Measurements from ENCODE around the gene MCC.
"Not testable (repeated sequence)": the region's sequence is repeated elsewhere in the genome, so short reads cannot be mapped to it uniquely, and the experiment has no call there.

Gene MCC

DNA sequence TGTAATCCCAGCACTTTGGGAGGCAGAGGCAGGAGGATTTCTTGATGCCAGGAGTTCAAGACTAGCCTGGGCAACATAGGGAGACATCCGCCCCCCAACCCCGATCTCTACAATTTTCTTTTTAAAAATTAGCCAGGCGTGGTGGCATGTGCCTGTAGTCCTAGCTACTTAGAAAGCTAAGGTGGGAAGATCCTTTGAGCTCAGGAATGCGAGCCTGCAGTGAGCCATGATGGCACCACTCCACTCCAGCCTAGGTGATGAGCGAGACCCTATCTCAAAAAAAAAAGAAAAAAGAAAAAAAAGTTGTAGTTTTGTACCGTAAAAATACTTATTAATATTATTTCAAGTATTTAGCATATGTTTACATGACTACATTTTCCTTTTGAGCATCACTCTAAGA lies 82.7 kb downstream of the MCC start:
- DNase-seq: no peak

DNA sequence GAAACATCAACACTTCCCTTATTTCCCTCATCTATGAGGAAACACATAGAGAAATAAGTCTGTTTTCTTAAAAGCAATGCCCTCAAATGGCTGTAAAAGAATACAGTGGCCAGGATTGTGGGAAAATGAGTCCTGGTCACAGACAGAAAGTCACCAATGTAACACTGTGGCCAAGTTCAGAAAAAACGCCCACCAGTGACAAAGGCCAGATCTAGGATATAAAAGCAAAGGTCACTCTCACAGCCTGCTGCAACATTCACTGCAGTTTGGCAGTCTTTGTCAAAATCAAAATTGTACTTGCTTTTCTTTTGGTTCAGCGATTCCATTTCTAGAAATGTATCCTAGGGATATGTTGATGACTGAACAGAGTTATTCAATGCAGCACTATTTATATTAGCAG lies 84.0 kb downstream of the MCC start:
- no peak for DNase-seq

DNA sequence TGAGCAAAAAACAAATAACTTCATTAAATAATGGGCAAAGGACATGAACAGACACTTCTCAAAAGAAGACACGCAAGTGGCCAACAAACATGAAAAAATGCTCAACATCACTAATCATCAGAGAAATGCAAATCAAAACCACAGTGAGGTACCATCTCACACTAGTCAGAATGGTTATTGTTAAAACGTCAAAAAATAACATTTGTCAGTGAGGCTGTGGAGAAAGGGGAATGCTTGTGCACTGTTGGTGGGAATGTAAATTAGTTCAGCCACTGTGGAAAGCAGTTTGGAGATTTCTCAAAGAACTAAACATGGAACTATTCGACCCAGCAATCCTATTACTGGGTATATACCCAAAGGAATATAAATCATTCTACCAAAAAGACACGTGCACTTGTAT lies 90.3 kb downstream of the MCC start:
- DNase-seq: not testable (repeated sequence)

DNA sequence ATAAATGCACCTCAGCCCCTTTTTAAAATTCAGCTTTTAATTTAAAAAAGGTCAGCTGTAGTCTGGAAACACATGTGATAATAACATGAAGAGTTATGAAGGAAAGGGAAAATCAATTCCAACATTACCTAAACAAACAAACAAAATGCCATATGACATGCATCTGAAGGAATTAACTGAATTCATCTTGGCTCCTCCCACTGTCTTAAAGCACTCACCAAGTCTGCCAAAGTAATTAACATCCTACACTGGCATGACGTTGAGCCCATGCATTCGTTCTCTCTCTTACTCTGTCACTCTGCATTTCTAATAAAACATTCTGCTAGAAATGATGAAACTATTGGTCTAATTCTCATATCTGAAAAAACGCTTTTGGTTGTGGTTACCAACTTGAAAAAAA lies 91.2 kb downstream of the MCC start:
- DNase-seq: no peak

DNA sequence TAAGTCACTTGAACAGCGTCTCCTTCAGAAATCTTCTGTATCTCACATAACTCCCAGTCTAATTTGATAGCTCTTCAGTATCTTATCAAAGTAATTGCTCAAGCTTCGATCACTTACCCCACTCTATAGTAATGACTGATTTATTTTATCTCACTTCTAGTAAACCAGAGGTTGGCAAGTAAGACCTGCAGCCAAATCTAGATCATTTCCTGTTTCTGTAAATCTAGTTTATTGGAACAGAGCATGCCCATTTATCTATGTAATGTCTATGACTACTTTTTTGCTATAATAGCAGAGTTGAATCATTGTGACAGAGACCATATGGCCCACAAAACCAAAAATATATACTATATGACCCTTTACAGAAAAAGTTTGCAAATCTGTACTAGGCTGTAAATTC lies 93.6 kb downstream of the MCC start:
- DNase-seq: no peak

DNA sequence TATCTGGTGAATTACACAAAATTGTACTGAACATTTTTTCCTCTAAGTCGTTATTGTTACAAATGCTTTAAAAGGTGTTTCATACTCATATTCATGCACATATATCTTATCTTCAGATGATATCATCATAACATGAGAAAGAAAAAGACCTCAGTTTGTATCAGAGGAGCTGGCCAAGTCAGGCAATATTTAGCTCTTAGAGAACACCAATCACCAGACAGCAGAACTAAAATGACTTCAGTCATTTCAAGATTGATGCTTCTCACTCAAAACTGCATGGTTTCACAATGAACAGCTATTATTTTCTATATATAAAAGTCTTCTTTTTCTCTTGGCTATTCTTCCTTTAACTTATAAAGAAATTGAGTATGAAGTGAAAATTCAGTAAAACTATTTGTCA lies 98.0 kb downstream of the MCC start:
- no peak for DNase-seq

DNA sequence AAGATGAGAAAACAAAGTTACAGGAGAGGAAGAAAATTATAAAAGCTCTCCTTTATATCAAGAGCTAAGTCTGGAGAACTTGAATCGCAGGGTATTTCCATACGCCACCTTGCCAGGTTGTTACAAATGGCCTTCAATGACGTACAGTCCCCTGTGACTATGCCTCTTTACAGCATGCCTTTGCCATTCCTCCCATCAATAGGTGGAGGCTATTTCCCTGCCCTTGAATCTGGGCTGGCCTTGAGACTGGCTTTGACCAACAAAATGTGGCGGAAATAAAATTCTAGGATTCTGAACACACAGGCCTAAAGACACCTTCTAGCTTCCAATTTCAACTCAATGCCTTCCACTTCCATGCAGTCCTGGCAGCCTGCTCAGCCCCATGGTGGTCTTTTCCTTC lies 99.1 kb downstream of the MCC start:
- DNase-seq: no peak

DNA sequence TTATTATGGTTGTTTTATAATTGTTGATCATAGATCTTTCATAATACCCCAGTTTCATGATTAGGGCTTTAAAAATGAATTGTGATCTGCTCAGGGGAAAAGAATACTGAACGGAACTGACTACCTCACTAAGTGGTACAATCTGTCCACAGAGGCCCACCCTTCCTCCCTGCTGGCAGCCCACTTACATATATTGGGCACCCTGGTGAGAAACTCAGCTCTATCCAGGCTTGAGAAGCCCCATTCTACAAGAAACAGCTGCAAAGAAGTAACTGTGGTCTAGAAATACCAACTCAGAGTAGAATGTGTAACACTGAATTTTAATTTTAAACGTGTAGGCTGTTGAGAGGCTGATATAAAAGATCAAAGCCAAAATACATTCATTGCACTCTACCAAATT lies 100.4 kb downstream of the MCC start:
- DNase-seq: no peak

DNA sequence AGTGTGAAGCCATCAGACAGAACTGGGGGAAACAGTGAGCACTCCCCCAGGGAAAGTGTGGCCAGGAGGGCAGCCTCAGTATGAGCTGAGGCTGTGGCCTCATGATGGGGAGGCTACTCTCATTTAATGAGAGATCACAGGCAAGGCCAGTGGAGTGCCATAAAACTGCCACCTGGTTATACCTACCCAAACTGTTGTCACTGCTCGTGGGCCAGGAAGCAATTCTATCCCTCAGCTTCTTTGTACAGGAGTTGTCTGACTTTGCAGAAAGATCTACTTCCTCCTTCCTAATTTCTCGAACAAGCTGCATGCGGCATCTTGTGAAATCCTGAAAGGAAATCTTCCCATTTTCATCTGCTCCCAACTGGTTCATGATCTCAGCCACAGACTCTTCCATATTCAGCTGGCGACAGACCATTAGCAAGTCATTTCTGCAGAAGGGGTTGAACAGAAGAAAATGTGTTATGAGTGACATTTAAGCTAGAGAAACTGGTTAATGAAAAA lies 103.4 kb downstream of the MCC start:
- no peak for DNase-seq

DNA sequence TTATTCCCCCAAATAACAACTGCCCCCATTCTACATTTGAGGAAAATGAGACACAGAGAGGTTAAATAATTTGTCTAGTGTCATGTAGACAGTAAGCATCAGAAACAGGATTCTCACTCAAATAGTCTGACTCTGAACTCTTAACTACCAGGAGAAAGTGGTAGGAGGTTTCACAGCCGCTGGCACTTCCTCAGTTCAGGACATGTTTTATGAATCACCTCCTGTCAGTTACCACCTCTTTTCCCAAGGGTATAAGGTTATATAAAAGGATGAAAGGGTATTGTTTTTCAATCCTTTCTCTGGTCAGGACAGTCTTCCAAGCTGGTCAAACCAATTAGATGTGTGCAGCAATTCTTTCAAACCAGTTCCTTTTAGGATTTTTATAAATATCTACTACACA lies 105.5 kb downstream of the MCC start:
- DNase-seq: no peak

DNA sequence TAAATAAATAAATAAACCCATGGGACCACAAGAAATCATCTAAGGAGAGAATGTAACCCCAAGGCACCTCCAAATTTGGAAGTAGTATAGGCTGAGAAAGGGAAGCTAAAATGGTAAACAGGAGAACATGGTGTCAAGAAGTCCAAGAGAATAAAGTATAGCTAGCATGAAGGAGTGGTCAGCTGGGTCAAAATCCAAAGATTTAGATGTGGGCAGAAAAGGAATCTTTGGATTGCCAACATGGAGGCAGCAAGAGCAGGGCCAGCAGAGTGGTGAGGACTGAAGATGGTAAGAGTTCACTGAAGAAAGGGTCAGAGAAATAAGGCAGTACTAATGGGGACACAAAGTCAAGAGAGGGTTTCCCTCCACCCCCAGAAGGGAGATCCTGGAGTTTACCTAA lies 106.5 kb downstream of the MCC start:
- DNase-seq: no peak

DNA sequence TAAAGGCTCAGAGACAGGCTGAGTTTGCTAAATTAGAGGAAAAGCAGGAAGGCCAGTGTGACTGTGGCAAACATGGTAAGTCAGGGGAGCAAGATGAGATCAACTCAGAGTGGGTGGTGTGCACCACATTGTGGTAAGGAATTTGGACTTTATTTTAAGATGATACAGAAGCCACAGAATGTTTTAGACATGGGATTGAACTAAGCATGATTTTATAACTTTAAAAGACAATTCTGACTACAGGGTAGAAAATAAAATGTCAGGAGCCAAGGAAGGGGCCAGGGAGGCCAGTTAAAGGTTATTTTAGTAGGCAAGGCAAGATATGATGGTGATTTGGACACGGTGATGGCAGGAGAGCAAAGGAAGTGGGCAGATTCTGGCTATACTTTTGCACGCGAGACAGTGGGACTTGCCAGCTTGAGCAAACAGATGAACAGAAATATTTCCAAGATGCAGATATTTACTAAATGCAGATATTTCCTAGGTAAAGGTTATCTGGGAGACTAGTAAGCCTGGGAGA lies 107.4 kb downstream of the MCC start:
- DNase-seq: no peak

DNA sequence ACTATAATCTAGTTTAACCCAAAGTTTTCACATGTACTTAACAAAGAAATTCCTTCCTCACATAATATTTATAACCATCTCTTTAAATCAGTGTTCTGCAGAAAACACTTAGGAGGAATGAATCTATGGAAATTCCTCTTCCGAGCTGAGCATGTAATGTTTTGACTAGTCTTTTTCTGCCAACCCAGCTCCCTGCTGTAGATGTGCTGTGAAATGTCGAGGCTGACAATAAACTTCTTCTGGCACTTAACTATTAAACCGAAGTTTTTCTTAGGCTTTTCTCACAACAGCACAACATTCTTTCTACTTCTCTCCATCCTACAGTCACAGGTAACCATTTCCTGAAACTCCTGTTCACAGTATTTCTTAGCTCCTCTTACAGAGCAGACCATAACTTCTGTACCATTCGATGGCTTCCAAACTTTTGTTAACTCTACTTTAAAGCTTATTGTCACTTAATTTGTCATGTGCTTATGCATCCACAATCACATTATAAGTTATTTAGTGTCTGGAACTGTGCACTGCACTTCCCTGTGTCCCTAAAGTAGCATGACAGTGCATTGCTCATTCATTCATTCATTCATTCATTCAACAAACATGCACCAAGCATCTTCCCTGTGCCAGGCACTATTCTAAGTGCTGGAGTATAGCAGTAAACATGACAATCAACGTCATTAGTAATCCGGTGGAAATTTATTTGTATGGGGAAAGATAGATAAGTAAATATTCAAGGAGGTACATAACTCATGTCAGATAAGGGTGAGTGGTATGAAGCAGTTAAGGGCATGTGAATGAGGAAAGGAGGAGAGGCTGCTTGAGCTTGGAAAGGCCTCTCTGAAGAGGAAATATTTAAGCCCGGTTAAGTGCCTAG lies 108.1 kb downstream of the MCC start:
- no peak for DNase-seq

DNA sequence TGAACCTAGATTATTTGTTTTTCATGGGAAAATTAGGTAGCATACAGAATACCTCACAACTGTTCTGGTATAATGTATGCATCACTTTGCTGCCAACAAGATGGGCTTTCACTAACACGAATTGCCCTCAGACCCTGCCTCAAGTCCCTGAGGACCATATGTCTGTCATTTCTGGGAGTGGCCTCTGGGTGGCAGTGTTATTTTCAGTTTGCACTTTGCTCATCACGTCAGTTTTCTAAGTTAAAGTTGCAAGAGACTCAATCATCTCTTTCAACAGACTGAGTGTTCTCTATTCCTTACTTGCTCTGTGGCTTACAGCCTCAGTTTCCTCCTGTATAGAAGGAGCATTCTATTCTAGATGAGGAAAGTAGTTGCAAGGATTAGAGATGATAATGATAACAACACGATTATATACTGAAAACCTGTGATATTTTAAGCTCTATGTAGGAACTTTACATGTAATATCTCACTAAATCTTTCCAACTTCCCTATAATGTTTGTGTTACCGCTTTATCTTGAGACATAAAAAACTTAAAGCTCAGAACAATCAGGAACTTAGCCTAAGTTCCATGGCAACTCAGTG lies 109.2 kb downstream of the MCC start:
- DNase-seq: no peak

DNA sequence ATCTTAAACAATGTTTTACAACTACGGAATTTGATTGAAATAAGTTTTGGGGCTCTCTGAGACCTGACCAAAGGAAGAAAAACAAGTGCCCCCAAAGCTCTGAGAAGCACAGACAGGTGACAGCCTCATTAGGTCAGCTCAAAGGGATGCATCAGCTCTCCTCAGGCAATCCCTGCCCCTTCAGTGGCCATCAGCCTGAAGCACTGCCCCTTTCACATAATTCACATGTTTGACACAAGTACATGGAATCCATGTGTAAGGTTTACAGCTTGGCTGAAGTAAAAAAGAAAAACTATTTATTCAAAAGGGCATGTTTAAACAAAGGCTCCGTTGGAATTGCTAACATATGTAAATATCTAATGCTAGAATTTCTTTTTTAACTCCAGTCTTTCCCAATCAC lies 109.7 kb downstream of the MCC start:
- DNase-seq: no peak

DNA sequence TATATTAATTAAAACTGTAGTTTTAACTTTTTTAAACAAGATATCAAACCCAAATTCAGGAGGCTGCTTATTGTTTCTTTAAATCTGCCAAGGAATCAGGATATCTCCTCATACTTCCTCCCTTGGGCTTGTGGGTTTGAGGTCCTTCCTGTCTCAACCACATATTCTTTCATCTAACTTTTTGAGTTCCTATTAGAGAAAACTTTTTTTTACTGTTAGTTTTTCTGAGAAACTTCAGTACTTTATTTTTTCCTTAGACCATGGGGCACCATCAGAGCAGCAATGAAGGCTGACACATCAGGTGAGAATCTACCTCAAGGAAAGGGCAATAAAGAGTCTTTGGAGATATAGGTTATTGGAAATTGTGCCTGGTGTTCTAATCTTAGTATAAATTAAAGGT lies 110.2 kb downstream of the MCC start:
- DNase-seq: no peak

DNA sequence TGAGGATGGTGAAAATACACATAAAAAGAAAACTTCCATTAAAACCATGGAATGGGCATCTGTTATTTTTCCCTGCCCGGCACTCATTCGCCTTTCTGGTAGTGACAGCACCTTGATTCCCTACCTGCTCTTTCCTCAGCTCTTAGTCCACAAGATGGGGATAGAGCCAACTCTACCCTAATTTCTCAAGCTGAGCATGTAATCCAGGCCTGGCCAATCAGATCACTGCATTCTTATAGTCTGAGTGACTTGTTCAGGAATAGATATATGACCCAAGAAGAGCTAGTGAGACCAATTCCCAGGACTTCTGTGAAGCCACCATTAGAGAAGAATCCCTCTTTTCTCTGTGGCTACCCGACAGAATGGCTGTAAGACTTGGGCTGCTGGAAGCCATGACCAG lies 111.6 kb downstream of the MCC start:
- no peak for DNase-seq

DNA sequence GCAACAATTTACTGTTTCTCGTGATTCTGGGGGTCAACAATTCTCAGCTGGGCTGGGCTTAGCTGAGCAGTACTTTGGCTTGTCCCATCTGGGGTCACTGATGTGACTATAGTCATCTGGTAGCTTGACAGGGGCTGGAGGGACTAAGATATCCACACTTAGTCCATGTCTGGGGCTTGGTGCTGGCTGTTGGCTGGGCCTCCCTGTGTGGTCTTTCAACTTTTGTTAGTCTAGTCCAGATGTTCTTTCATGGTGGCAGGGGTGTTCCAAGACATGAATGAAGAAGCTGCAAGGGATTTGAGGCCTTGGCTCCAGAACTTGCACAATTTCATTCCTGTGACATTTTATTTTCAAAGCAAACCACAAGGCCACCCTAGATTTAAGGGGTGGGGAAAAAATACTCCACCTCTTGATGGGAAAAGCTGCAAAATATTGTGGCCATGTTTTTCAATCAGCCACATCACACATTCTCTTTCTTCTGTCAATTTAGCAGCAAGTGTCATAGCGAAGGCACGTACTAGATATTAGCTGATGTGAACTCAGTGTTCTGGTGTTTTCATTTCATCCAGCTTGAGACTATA lies 112.7 kb downstream of the MCC start:
- DNase-seq: no peak

DNA sequence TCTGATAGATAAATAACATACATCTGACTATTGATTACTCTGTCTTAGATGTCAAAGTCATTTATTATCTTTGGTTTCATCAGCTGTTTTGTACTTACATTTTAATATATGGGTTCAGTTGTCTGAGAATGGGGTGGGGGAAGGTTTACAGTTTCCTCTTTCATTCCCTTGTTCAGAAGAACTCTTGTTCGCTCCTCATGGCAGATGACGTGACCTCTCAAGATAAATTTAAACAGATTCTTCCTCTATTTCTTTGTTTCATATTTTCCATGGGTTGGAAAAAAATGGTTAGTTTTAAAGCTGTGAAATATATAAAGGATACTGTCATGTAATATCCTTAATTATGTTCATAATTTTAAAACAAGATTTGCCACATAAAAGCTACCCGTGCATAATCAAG lies 114.8 kb downstream of the MCC start:
- no peak for DNase-seq

DNA sequence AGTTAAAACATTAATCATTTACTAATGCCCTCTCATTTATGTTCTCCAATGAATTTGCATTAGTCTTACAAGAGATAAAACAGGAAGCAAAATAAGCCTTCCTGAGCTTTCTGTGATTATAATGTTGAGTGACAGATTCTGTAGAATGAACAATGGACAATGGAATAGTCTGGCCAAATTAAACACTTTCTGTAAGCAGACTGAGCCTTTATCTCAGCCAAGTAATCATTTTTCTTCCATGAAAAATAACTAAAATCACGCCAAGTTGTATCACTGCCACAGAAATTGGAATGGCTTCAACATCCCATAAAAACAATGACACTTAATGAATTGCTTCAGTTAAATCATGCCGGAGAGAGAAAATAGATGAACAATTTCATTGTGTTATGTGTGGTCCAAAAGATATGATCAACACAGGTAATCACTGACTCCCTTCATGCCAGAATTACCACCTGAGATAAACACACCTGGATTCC lies 116.5 kb downstream of the MCC start:
- DNase-seq: no peak

DNA sequence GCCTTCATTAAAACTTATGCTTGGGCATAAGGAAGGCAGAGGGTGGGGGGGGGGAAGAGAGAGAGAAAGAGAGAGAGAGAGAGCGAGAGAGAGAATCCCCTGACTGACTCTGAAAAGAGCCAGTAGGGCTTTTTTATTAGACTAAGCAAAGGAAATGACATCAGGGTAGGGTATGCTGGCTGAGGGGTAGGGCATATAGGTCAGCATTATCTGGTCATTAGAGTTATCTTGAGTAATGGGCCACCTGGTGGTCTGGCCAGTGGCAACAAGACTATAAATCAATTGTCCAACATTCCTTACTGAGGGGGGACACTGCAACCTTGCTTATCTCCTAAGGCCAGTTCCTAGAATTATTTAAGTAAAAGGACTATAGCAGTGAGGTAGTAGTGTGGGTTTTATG lies 120.7 kb downstream of the MCC start:
- DNase-seq: no peak

DNA sequence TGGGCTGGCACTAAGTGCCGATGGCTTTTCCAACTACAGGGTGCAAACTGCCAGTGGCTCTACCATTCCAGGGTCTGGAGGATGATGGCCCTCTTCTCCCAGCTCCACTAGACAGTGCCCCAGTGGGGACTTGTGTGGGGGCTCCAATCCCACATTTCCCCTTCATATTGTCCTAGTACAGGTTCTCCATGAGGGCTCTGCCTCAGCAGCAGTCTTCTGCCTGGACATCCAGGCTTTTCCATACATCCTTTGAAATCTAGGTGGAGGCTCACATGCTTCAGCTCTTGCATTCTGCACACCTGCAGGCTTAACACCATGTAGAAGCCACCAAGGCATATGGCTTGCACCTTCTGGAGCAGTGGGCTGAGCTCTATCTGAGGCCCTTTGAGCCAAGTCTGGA lies 123.8 kb downstream of the MCC start:
- DNase-seq: no peak

DNA sequence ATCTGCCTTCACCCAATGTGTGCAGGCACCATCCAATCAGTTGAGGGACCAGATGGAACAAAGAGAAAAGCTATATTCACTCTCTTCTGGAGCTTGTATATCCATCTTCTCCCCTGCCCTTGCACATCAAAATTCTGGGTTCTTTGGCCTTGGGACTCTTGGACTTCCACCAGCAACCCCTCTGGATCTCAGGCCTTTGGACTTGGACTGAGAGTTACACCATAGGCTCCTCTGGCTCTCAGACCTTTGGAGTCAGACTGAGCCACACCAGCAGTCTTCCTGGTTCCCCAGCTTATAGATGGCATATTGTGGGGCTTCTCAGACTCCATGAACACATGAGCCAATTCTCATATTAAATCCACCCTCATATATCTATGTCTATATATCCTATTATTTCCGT lies 126.6 kb downstream of the MCC start:
- DNase-seq: no peak

DNA sequence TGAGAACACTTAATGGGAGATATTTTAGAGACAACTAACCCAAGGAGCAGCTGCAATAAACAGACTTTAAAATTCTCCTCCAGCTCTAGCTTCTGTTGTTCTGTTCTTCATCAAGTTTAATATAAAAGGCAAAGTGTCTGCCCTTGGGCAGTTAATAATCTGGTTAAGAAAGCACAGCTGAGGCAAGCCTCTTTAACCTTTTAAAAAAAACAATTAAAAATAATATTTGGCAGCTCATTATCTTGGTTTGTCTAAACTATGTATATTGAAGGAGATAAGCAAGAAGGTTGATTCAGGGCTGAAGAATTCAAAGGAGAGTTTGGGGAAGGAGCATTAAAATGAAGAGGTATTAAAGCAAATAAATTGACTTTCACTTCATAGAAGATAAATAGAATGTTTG lies 128.8 kb downstream of the MCC start:
- no peak for DNase-seq

Measured in NCI-H2029 (cell line).